GM12801 (cell line): Measurements from ENCODE around the gene RASGRP4.

Source experiments
- CTCF ChIP-seq: IDR thresholded peaks from one replicate; pipeline ENCODE4 v1.5.1; 2011; ENCODE audit warnings: control low read depth; ENCODE audit not compliant: insufficient read length; ENCODE audit errors: extremely low read depth

The RASGRP4 gene

GRCh38 chr19:38425810-38426466 is at the start of gene RASGRP4:
Gene RASGRP4 (minus strand): TSS chr19:38426219. CDS start chr19:38426091, 128 bp downstream.
- TF ChIP-seq CTCF: no peak

- no peak for TF ChIP-seq CTCF
Measured at GRCh38 chr19:38475176-38475575, 49.2 kb upstream of the RASGRP4 start.

GRCh38 chr19:38473201-38473600 is 47.2 kb upstream of the RASGRP4 start:
- no peak for TF ChIP-seq CTCF

DNA sequence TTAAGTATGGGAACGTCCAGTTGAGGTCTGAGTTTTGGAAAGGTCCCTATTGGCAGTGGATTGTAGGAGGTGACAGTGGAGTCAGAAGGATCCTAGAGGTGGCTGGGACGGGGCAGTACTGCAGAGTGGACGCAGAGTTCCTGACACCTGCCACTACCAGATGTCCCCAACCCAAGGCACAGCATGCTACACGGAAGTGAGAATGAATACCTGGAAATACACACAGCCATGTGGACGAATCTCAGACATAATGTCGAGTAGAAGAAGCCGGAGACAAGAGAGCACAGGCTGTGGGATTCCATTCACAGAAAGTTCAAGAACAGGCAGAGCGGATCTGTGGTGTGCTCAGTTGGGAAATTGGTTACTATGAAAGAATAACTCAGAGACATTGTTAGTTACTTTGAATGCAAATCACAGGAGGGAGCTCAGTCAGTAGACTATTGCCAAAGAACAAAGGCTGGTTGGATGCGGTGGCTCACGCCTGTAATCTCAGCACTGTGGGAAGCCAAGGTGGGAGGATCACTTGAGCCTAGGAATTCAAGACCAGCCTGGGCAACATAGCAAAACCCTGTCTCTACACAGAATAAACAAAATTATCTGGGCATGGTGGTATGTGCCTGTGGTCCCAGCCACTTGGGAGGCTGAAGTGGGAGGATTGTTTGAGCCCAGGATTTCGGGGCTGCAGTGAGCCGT is 44.9 kb upstream of the RASGRP4 start:
- no peak for TF ChIP-seq CTCF

DNA sequence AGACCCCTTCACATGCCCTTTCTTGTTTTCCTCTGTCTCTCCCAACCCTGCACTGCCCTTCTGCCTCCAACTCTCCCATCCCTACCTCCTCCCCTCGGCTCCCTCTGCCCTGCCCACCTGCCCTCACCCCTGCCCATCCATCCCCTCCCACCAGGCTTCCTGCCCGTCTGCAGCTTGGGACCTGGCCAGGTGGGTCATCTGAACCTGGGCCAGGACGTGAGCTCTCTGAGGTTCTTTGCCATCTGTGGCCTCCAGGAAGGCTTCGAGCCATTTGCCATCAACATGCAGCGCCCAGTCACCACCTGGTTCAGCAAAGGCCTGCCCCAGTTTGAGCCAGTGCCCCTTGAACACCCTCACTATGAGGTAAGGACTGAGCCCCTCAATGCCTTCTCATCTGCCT is 43.1 kb upstream of the RASGRP4 start:
- no peak for TF ChIP-seq CTCF

DNA sequence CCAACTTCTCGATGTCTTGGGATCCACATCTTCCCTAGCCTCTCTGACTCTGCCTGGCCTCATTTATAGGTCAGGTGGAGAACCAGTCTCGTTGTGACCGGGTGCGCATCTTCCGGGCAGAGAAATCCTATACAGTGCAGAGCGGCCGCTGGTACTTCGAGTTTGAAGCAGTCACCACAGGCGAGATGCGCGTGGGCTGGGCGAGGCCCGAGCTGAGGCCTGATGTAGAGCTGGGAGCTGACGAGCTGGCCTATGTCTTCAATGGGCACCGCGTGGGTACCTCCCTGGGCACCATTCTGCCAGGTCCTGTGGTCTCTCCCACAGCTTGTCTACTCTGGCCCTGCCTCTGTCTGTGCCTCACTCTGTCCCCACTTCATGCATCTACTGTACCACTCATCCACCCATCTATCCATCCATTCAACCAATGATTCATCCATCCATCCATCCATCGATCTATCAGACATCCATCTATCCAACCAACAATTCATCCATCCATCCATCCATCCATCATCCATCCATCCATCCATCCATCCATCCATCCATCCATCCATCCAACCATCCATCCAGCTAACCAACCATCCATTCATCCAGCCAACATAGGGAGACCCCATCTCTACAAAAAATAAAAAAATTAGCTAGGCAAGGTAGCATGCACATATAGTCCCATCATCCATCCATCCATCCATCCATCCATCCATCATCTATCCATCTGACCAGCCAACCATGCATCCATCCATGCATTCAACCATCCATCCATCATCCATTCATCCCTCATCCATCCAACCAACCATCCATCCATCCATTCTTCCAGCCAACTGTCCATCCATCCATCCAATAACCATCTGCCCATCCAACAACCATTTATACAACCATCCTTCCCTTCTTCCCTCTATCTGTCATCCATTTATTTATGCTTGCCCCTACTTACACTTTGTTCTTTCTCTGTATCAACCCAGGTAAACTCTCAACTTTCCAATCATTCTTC is 41.8 kb upstream of the RASGRP4 start:
- no peak for TF ChIP-seq CTCF

GRCh38 chr19:38466050-38466449 is 40.0 kb upstream of the RASGRP4 start:
- TF ChIP-seq CTCF: no peak
